WTC11 (cell line): ENCODE measurements around the gene OSBPL9. TPM values are rescaled to one million over a fixed set of nuclear protein-coding genes. Genes with fewer than 3 reads are reported as not detected.

Experiments used
- ATAC-seq: fragments of 200-7000 bp; cut with Tn5 transposase; 2 replicates; pipeline ENCODE4 v1.10.0; 2021; ENCODE audit warnings: mild to moderate bottlenecking, moderate library complexity
- CTCF ChIA-PET: fragments of 300-600 bp; sonication (Branson Sonifier 250); formaldehyde crosslinking; loops from one replicate; lab custom pipeline; 2021; ENCODE audit warnings: antibody characterized with exemption; lab: Charles Lee
- POLR2A ChIA-PET: fragments of 350-600 bp; sonication (Branson Sonifier 250); formaldehyde crosslinking; loops from one replicate; lab custom pipeline; 2021; ENCODE audit warnings: antibody characterized with exemption; lab: Charles Lee
- DNase-seq: peaks from one replicate; pipeline ENCODE4 v3.0.0; 2021; ENCODE audit warnings: low spot score
- H3K27ac Mint-ChIP-seq: 2 replicates; pipeline ENCODE4 v1.8.0; 2021; ENCODE audit warnings: mixed read lengths
- H3K27me3 Mint-ChIP-seq: 2 replicates; pipeline ENCODE4 v1.8.0; 2021; ENCODE audit warnings: low read depth, mild to moderate bottlenecking, moderate library complexity, mixed read lengths
- H3K36me3 Mint-ChIP-seq: 2 replicates; pipeline ENCODE4 v1.8.0; 2021; ENCODE audit warnings: mixed read lengths
- H3K4me1 Mint-ChIP-seq: 2 replicates; pipeline ENCODE4 v1.8.0; 2022; ENCODE audit warnings: mixed read lengths
- H3K4me3 Mint-ChIP-seq: 2 replicates; pipeline ENCODE4 v1.8.0; 2021; ENCODE audit warnings: mild to moderate bottlenecking, moderate library complexity, mixed read lengths
- H3K9me3 Mint-ChIP-seq: 2 replicates; pipeline ENCODE4 v1.8.0; 2021; ENCODE audit warnings: mixed read lengths
- ELF4 ChIP-seq: sonication (generic); formaldehyde crosslinking; IDR thresholded peaks from 2 replicates; pipeline ENCODE4 v1.8.1; 2022; ENCODE audit warnings: low read depth, mild to moderate bottlenecking, moderate library complexity, missing genetic modification reagents
- ETV6 ChIP-seq: sonication (generic); formaldehyde crosslinking; IDR thresholded peaks from 2 replicates; pipeline ENCODE4 v1.8.1; 2022; ENCODE audit warnings: mild to moderate bottlenecking, missing genetic modification reagents
- MAX ChIP-seq: sonication (generic); formaldehyde crosslinking; IDR thresholded peaks from 2 replicates; pipeline ENCODE4 v1.8.0; 2022; ENCODE audit warnings: mild to moderate bottlenecking, missing genetic modification reagents
- MYBL2 ChIP-seq: sonication (generic); formaldehyde crosslinking; IDR thresholded peaks from 2 replicates; pipeline ENCODE4 v1.8.1; 2023; ENCODE audit warnings: mild to moderate bottlenecking, moderate library complexity, missing genetic modification reagents
- NR2C2 ChIP-seq: sonication (generic); formaldehyde crosslinking; IDR thresholded peaks from 2 replicates; pipeline ENCODE4 v1.8.0; 2022; ENCODE audit warnings: mild to moderate bottlenecking, missing genetic modification reagents
- OVOL2 ChIP-seq: fragments of 250-450 bp; sonication (Bioruptor Pico); IDR thresholded peaks from 2 replicates; pipeline ENCODE4 v1.9.0; 2021; ENCODE audit warnings: mild to moderate bottlenecking, borderline replicate concordance
- SMAD4 ChIP-seq: sonication (generic); formaldehyde crosslinking; IDR thresholded peaks from 2 replicates; pipeline ENCODE4 v1.8.0; 2022; ENCODE audit warnings: mild to moderate bottlenecking, missing genetic modification reagents
- SP1 ChIP-seq: sonication (generic); formaldehyde crosslinking; conservative IDR thresholded peaks from 2 replicates; pipeline ENCODE4 v1.8.1; 2022; ENCODE audit warnings: missing genetic modification reagents
- USF1 ChIP-seq: sonication (generic); formaldehyde crosslinking; IDR thresholded peaks from 2 replicates; pipeline ENCODE4 v1.8.0; 2022; ENCODE audit warnings: mild to moderate bottlenecking, missing genetic modification reagents
- ZNF138 ChIP-seq: sonication (generic); formaldehyde crosslinking; conservative IDR thresholded peaks from 2 replicates; pipeline ENCODE4 v1.8.1; 2022; ENCODE audit warnings: mild to moderate bottlenecking, moderate library complexity, missing genetic modification reagents
- ZNF232 ChIP-seq: sonication (generic); formaldehyde crosslinking; IDR thresholded peaks from 2 replicates; pipeline ENCODE4 v1.8.0; 2022; ENCODE audit warnings: mild to moderate bottlenecking, missing genetic modification reagents
- ZNF317 ChIP-seq: sonication (generic); formaldehyde crosslinking; IDR thresholded peaks from 2 replicates; pipeline ENCODE4 v1.8.1; 2023; ENCODE audit warnings: low read depth, mild to moderate bottlenecking, moderate library complexity, missing genetic modification reagents, borderline replicate concordance
- ZNF423 ChIP-seq: fragments of 250-450 bp; sonication (Bioruptor Pico); IDR thresholded peaks from 2 replicates; pipeline ENCODE4 v2.1.2; 2022; ENCODE audit warnings: mild to moderate bottlenecking, moderate library complexity
- ZNF532 ChIP-seq: fragments of 250-450 bp; sonication (Bioruptor Pico); IDR thresholded peaks from 2 replicates; pipeline ENCODE4 v1.9.0; 2021; ENCODE audit warnings: mild to moderate bottlenecking, borderline replicate concordance
- total RNA-seq: library from RNA; stranded (reverse); gene quantifications from 3 replicates; pipeline ENCODE4 v1.2.3, GENCODE V29; 2021
- TF ChIP-seq, protein P1 (sequence below): fragments of 250-450 bp; sonication (Bioruptor Pico); IDR thresholded peaks from 2 replicates; pipeline ENCODE4 v1.9.0; 2021; ENCODE audit warnings: mild to moderate bottlenecking
- TF ChIP-seq, protein P2 (sequence below): sonication (generic); formaldehyde crosslinking; IDR thresholded peaks from 2 replicates; pipeline ENCODE4 v1.8.1; 2022; ENCODE audit warnings: missing genetic modification reagents, borderline replicate concordance
- TF ChIP-seq, protein P3 (sequence below): sonication (generic); formaldehyde crosslinking; conservative IDR thresholded peaks from 2 replicates; pipeline ENCODE4 v1.8.1; 2023; ENCODE audit warnings: mild to moderate bottlenecking, low read depth, missing genetic modification reagents, moderate library complexity
- TF ChIP-seq, protein P4 (sequence below): fragments of 250-450 bp; sonication (Bioruptor Pico); IDR thresholded peaks from 2 replicates; pipeline ENCODE4 v2.1.2; 2022; ENCODE audit warnings: mild to moderate bottlenecking, moderate library complexity

The OSBPL9 gene
- total RNA-seq, 1 experiment from 2014 or later = 55.6 TPM

DNA sequence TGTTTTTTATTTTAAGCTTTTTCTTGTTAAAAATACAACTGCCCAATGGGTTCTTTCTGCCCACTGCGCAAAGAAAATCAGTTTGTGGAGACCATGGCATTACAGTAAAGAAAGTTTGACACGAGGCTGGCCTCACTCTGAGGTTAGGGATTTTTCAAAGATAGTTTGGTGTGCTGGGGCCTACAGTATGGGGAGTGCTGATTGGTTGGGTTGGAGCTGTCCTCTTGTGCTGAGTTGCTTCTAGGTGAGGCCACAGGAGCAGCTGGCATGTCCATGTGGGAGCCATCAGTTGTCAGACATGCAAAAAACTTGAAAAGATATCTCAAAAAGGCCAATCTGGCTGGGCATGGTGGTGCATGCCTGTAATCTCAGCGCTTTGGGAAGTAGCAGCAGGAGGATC is 14.0 kb downstream of the OSBPL9 start:
- TF ChIP-seq ELF4 (no peak), ZNF138 (CRISPR knock-in tag) (no peak), ZNF423 (CRISPR knock-in tag) (no peak), NR2C2 (CRISPR knock-in tag) (no peak), OVOL2 (CRISPR knock-in tag) (no peak), MYBL2 (CRISPR knock-in tag) (no peak), SP1 (CRISPR knock-in tag) (no peak), SMAD4 (CRISPR knock-in tag) (no peak)
- TF ChIP-seq, protein P1, sequence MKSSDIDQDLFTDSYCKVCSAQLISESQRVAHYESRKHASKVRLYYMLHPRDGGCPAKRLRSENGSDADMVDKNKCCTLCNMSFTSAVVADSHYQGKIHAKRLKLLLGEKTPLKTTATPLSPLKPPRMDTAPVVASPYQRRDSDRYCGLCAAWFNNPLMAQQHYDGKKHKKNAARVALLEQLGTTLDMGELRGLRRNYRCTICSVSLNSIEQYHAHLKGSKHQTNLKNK (CRISPR knock-in tag) = no peak
- TF ChIP-seq, all 79 proteins: peak for 0
- H3K27me3 Mint-ChIP-seq = no peaks in the 10 kb centered on the region
- H3K27ac Mint-ChIP-seq = no peak overlapping the region
- no peak overlapping the region for H3K4me3 Mint-ChIP-seq
- ChIA-PET POLR2A (no interaction called here), CTCF (interaction anchor here (0.9 to 1.0 kb wide), 2 partner anchors 123 to 137 kb away, joined by 3 read pairs; no protein-coding TSS in a partner anchor)
- ATAC-seq (no peak), DNase-seq (no peak)
- no peaks in the 10 kb centered on the region for H3K36me3 Mint-ChIP-seq
- no peaks in the 10 kb centered on the region; the same call in 1 of the 2 replicates for H3K4me1 Mint-ChIP-seq
- H3K9me3 Mint-ChIP-seq = no peaks in the 10 kb centered on the region

- no peaks in the 10 kb centered on the region for H3K9me3 Mint-ChIP-seq
- POLR2A ChIA-PET = no interaction called here
- TF ChIP-seq ELF4 (no peak), ZNF532 (CRISPR knock-in tag) (no peak), MAX (no peak), ZNF317 (CRISPR knock-in tag) (no peak)
- TF ChIP-seq, protein P2, sequence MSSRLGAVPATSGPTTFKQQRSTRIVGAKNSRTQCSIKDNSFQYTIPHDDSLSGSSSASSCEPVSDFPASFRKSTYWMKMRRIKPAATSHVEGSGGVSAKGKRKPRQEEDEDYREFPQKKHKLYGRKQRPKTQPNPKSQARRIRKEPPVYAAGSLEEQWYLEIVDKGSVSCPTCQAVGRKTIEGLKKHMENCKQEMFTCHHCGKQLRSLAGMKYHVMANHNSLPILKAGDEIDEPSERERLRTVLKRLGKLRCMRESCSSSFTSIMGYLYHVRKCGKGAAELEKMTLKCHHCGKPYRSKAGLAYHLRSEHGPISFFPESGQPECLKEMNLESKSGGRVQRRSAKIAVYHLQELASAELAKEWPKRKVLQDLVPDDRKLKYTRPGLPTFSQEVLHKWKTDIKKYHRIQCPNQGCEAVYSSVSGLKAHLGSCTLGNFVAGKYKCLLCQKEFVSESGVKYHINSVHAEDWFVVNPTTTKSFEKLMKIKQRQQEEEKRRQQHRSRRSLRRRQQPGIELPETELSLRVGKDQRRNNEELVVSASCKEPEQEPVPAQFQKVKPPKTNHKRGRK (CRISPR knock-in tag) = no peak
Measured at GRCh38 chr1:51631747-51632146, 14.9 kb downstream of the OSBPL9 start.

GRCh38 chr1:51634618-51635017 is 17.7 kb downstream of the OSBPL9 start:
- Mint-ChIP-seq H3K27me3 (no peaks in the 10 kb centered on the region), H3K9me3 (no peaks in the 10 kb centered on the region), H3K36me3 (no peaks in the 10 kb centered on the region), H3K4me3 (no peak overlapping the region), H3K4me1 (no peaks in the 10 kb centered on the region), H3K27ac (peak overlapping the region; percentile 71; the same call in 1 of the 2 replicates)
- ChIA-PET POLR2A (no interaction called here), CTCF (no interaction called here)
- no peak for ATAC-seq
- no peak for DNase-seq
- TF ChIP-seq USF1 (CRISPR knock-in tag) = no peak
- TF ChIP-seq, protein P3, sequence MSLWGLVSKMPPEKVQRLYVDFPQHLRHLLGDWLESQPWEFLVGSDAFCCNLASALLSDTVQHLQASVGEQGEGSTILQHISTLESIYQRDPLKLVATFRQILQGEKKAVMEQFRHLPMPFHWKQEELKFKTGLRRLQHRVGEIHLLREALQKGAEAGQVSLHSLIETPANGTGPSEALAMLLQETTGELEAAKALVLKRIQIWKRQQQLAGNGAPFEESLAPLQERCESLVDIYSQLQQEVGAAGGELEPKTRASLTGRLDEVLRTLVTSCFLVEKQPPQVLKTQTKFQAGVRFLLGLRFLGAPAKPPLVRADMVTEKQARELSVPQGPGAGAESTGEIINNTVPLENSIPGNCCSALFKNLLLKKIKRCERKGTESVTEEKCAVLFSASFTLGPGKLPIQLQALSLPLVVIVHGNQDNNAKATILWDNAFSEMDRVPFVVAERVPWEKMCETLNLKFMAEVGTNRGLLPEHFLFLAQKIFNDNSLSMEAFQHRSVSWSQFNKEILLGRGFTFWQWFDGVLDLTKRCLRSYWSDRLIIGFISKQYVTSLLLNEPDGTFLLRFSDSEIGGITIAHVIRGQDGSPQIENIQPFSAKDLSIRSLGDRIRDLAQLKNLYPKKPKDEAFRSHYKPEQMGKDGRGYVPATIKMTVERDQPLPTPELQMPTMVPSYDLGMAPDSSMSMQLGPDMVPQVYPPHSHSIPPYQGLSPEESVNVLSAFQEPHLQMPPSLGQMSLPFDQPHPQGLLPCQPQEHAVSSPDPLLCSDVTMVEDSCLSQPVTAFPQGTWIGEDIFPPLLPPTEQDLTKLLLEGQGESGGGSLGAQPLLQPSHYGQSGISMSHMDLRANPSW (CRISPR knock-in tag) = no peak
- TF ChIP-seq, protein P4, sequence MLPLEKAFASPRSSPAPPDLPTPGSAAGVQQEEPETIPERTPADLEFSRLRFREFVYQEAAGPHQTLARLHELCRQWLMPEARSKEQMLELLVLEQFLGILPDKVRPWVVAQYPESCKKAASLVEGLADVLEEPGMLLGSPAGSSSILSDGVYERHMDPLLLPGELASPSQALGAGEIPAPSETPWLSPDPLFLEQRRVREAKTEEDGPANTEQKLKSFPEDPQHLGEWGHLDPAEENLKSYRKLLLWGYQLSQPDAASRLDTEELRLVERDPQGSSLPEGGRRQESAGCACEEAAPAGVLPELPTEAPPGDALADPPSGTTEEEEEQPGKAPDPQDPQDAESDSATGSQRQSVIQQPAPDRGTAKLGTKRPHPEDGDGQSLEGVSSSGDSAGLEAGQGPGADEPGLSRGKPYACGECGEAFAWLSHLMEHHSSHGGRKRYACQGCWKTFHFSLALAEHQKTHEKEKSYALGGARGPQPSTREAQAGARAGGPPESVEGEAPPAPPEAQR (CRISPR knock-in tag) = no peak
- TF ChIP-seq ETV6 = no peak
- no peak for TF ChIP-seq ZNF232

More at GRCh38 chr1:51631747-51632146, 14.9 kb downstream of the OSBPL9 start:
- no peaks in the 10 kb centered on the region for H3K27me3 Mint-ChIP-seq
- H3K36me3 Mint-ChIP-seq = no peaks in the 10 kb centered on the region
- CTCF ChIA-PET = interaction anchor here (0.9 to 1.0 kb wide), 2 partner anchors 122 to 136 kb away, joined by 3 read pairs; no protein-coding TSS in a partner anchor
- H3K4me1 Mint-ChIP-seq = no peaks in the 10 kb centered on the region; the same call in 1 of the 2 replicates
- DNase-seq (no peak), ATAC-seq (no peak)
- H3K27ac Mint-ChIP-seq = no peak overlapping the region
- no peak overlapping the region for H3K4me3 Mint-ChIP-seq
